Activated gamma-delta T cell treated with anti-CD3 and anti-CD28 coated beads, Interleukin-2, amount 50 U/mL, for 16 hours (primary cell): ENCODE data around the gene ADGRL3.

Experiments used
- DNase-seq: peaks from one replicate; pipeline ENCODE4 v3.0.0-alpha.2; 2020; ENCODE audit warnings: low read depth

Gene ADGRL3

DNA sequence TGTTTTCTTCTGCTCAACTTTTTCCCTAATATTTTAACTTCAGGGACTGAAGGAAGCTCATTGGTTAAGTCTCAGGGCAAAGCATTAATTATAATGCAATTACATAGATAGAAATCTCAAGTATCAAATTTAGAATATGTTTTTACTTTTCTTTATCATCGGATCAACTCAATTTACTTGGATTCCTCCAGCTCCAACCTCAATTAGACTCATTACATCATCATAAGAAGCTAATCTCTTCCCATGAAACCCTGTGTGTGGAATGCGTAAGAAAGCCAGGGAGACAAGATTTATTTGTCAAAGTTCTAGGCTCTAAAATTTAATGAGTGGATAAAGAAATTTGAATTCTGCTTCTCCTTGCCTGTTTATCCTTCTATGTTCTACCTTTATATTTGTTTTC lies 918.4 kb downstream of the ADGRL3 start:
- DNase-seq: no peak

DNA sequence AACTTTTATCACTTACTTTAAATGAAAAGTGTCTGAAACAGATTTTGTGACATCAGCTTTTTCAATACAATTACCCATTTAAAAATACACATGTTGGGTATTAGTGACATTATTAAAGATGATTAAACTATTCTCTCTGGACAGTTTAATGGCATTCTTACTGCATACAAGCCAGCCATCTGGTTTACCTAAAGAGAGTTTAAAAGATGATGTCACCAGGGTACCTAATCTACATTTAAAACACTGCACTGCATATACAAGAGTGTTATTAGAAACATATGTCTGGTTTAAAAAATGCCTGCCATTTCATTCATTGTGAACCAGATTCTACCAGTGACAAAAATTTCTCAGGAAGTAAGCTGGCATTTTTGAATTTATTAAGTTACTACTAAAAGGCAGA lies 919.1 kb downstream of the ADGRL3 start:
- DNase-seq: no peak

DNA sequence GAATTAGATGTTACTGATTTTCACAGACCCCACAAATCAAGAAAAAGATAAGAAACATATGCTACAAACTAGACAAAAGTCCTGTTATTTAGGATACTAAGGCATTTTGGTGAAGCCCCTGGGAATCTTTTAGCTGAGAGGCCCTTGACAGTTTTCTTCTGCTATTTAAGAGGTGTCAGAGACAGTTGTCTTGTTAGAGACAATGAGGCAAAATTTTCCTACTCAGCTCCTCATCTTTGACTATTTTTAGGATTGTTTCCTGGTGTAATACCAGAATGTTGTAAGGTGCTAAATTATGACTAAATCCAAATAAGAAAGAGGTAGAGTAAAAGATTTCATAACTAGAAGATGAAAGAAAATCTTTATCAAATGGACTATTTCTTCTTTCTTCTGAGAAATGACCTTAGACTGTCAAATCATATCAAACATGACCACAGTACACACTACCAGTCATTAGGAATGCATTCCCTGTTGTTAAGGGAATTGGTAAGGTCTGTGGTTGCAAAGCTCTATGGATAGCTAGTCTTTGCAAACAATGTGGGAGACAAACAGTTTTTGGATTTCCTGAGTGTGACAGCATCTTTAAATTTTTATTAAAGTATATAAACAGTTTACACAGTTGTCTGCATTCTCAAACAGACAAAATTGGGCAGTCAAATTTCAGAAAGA lies 926.1 kb downstream of the ADGRL3 start:
- DNase-seq: no peak
